ENCODE measurements around the gene PCDHGA5.
"Not testable (repeated sequence)": the region's sequence is repeated elsewhere in the genome, so short reads cannot be mapped to it uniquely, and the experiment has no call there.

PCDHGA5 gene

GRCh38 chr5:141328231-141328630 lies 35.7 kb upstream of the PCDHGA5 start:
- no peaks in the 10 kb centered on the region for H3K27me3 ChIP-seq (ENCODE audit: control insufficient read depth, low read length)
- no peak overlapping the region for H3K27ac ChIP-seq (ENCODE audit: low read depth, low read length)
- H4K20me1 ChIP-seq (ENCODE audit: control insufficient read depth, insufficient read depth, low read depth, low read length), result no peaks in the 10 kb centered on the region
- H3K4me3 ChIP-seq (ENCODE audit: low read length), result no peak overlapping the region
- H3F3A ChIP-seq (ENCODE audit: control insufficient read depth, insufficient read depth), result no peaks in the 10 kb centered on the region
- no peaks in the 10 kb centered on the region for H3K9me2 ChIP-seq (replicated peaks; ENCODE audit: control insufficient read depth, low read length)
- H3K4me1 ChIP-seq (ENCODE audit: control insufficient read depth, low read length), result peaks cover 26% of the 10 kb centered on the region
- TF ChIP-seq EZH2phosphoT487 (IDR thresholded peaks at IDR 0.05; ENCODE audit: borderline replicate concordance, low read length), result no peak
- TF ChIP-seq, protein P1, sequence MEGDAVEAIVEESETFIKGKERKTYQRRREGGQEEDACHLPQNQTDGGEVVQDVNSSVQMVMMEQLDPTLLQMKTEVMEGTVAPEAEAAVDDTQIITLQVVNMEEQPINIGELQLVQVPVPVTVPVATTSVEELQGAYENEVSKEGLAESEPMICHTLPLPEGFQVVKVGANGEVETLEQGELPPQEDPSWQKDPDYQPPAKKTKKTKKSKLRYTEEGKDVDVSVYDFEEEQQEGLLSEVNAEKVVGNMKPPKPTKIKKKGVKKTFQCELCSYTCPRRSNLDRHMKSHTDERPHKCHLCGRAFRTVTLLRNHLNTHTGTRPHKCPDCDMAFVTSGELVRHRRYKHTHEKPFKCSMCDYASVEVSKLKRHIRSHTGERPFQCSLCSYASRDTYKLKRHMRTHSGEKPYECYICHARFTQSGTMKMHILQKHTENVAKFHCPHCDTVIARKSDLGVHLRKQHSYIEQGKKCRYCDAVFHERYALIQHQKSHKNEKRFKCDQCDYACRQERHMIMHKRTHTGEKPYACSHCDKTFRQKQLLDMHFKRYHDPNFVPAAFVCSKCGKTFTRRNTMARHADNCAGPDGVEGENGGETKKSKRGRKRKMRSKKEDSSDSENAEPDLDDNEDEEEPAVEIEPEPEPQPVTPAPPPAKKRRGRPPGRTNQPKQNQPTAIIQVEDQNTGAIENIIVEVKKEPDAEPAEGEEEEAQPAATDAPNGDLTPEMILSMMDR (IDR thresholded peaks at IDR 0.05; ENCODE audit: low read depth, low read length, poor library complexity, severe bottlenecking), result no peak
- no peak overlapping the region for H3K4me2 ChIP-seq (ENCODE audit: low read length)
- H3K9me3 ChIP-seq (ENCODE audit: control insufficient read depth, insufficient read depth, low read length), result peaks cover 12% of the 10 kb centered on the region; the same call in 1 of the 2 replicates
- H3K36me3 ChIP-seq (ENCODE audit: control insufficient read depth, low read length), result no peaks in the 10 kb centered on the region
- no peaks in the 10 kb centered on the region for H3K79me2 ChIP-seq (ENCODE audit: control insufficient read depth, low read length)

GRCh38 chr5:141330299-141331080 lies 33.5 kb upstream of the PCDHGA5 start, which contains the start of gene PCDHGA1:
Gene PCDHGA1 (plus strand): TSS chr5:141330514.
- H3K4me2 ChIP-seq (ENCODE audit: low read length), result peak within 1 kb of the TSS; percentile 72
- H3K27ac ChIP-seq (ENCODE audit: low read depth, low read length), result no peak within 1 kb of the TSS
- no peaks in the 10 kb centered on the region for H3K79me2 ChIP-seq (ENCODE audit: control insufficient read depth, low read length)
- peaks cover 40% of the 10 kb centered on the region for H3K4me1 ChIP-seq (ENCODE audit: control insufficient read depth, low read length)
- no peak for TF ChIP-seq EZH2phosphoT487 (IDR thresholded peaks at IDR 0.05; ENCODE audit: borderline replicate concordance, low read length)
- TF ChIP-seq, protein P1 (IDR thresholded peaks at IDR 0.05; ENCODE audit: low read depth, low read length, poor library complexity, severe bottlenecking), result peak; percentile 58
- H3K4me3 ChIP-seq (ENCODE audit: low read length), result peak within 1 kb of the TSS; percentile 69
- no peaks in the 10 kb centered on the region for H3K9me2 ChIP-seq (replicated peaks; ENCODE audit: control insufficient read depth, low read length)
- peaks cover 16% of the 10 kb centered on the region; the same call in 1 of the 2 replicates for H3K9me3 ChIP-seq (ENCODE audit: control insufficient read depth, insufficient read depth, low read length)
- H4K20me1 ChIP-seq (ENCODE audit: control insufficient read depth, insufficient read depth, low read depth, low read length), result no peaks in the 10 kb centered on the region
- H3F3A ChIP-seq (ENCODE audit: control insufficient read depth, insufficient read depth), result no peaks in the 10 kb centered on the region
- H3K27me3 ChIP-seq (ENCODE audit: control insufficient read depth, low read length), result no peaks in the 10 kb centered on the region
- no peaks in the 10 kb centered on the region for H3K36me3 ChIP-seq (ENCODE audit: control insufficient read depth, low read length)

GRCh38 chr5:141332571-141332970 lies 31.4 kb upstream of the PCDHGA5 start:
- not testable (repeated sequence) for H3K27ac ChIP-seq (ENCODE audit: low read depth, low read length); H3K4me2 ChIP-seq (ENCODE audit: low read length); H3K4me3 ChIP-seq (ENCODE audit: low read length); H3K27me3 ChIP-seq (ENCODE audit: control insufficient read depth, low read length); H4K20me1 ChIP-seq (ENCODE audit: control insufficient read depth, insufficient read depth, low read depth, low read length); H3K9me2 ChIP-seq (replicated peaks; ENCODE audit: control insufficient read depth, low read length); H3K79me2 ChIP-seq (ENCODE audit: control insufficient read depth, low read length); H3F3A ChIP-seq (ENCODE audit: control insufficient read depth, insufficient read depth); H3K36me3 ChIP-seq (ENCODE audit: control insufficient read depth, low read length)
- H3K4me1 ChIP-seq (ENCODE audit: control insufficient read depth, low read length), result peaks cover 26% of the 10 kb centered on the region
- peaks cover 11% of the 10 kb centered on the region; the same call in 1 of the 2 replicates for H3K9me3 ChIP-seq (ENCODE audit: control insufficient read depth, insufficient read depth, low read length)

Measured in DOHH2 (cell line).